Fibroblast of skin of abdomen (primary cell): ENCODE data around the gene ORC3.
"Not testable (repeated sequence)": the region's sequence is repeated elsewhere in the genome, so short reads cannot be mapped to it uniquely, and the experiment has no call there.

Experiments used
- DNase-seq: peaks from one replicate; pipeline ENCODE4 v3.0.0-alpha.2; 2013

The ORC3 gene

GRCh38 chr6:87600576-87600975 is 10.6 kb downstream of the ORC3 start:
- DNase-seq = no peak

- DNase-seq = no peak
Measured at GRCh38 chr6:87606199-87606598, 16.3 kb downstream of the ORC3 start.

GRCh38 chr6:87608802-87609201 is 18.9 kb downstream of the ORC3 start:
- DNase-seq = no peak

GRCh38 chr6:87613018-87613417 is 23.1 kb downstream of the ORC3 start:
- DNase-seq = not testable (repeated sequence)

GRCh38 chr6:87617405-87617804 is 27.5 kb downstream of the ORC3 start:
- no peak for DNase-seq

- no peak for DNase-seq
Measured at GRCh38 chr6:87618531-87618930, 28.6 kb downstream of the ORC3 start.

- no peak for DNase-seq
Measured at GRCh38 chr6:87623248-87623647, 33.3 kb downstream of the ORC3 start.

- no peak for DNase-seq
Measured at GRCh38 chr6:87628424-87628823, 38.5 kb downstream of the ORC3 start.

GRCh38 chr6:87628881-87629280 is 38.9 kb downstream of the ORC3 start:
- DNase-seq = peak; percentile 32

- no peak for DNase-seq
Measured at GRCh38 chr6:87630746-87631145, 40.8 kb downstream of the ORC3 start.

- DNase-seq = no peak
Measured at GRCh38 chr6:87633851-87634250, 43.9 kb downstream of the ORC3 start.

GRCh38 chr6:87636315-87636714 is 46.4 kb downstream of the ORC3 start:
- DNase-seq = no peak

- DNase-seq = no peak
Measured at GRCh38 chr6:87637106-87637505, 47.2 kb downstream of the ORC3 start.

GRCh38 chr6:87639373-87639772 is 49.4 kb downstream of the ORC3 start:
- DNase-seq = no peak

- no peak for DNase-seq
Measured at GRCh38 chr6:87641065-87641692, 51.2 kb downstream of the ORC3 start.

GRCh38 chr6:87645080-87645479 is 55.1 kb downstream of the ORC3 start:
- no peak for DNase-seq

GRCh38 chr6:87653074-87653962 is 63.4 kb downstream of the ORC3 start:
- DNase-seq = no peak

- DNase-seq = no peak
Measured at GRCh38 chr6:87654122-87654521, 64.2 kb downstream of the ORC3 start.

- no peak for DNase-seq
Measured at GRCh38 chr6:87654875-87655454, 65.0 kb downstream of the ORC3 start.

GRCh38 chr6:87655824-87656223 is 65.9 kb downstream of the ORC3 start:
- DNase-seq = no peak

- no peak for DNase-seq
Measured at GRCh38 chr6:87656857-87657256, 66.9 kb downstream of the ORC3 start.

GRCh38 chr6:87658516-87658915 is 68.6 kb downstream of the ORC3 start:
- no peak for DNase-seq

GRCh38 chr6:87660226-87660911 is 70.4 kb downstream of the ORC3 start:
- DNase-seq = peak; percentile 53
